Fibroblast of skin of left quadriceps (primary cell): ENCODE data around the gene DPF1.

Experiments used
- DNase-seq, 2 experiments: peaks; one replicate each; pipeline ENCODE4 v3.0.0-alpha.2; 2013; ENCODE audit warnings: low read depth in 2 of 2

The DPF1 gene

GRCh38 chr19:38164526-38164925 is 59.5 kb downstream of the DPF1 start:
- DNase-seq, result no peak

- DNase-seq, result no peak
These were observed 60.4 kb downstream of the DPF1 start for GRCh38 chr19:38163419-38164290.

DNA sequence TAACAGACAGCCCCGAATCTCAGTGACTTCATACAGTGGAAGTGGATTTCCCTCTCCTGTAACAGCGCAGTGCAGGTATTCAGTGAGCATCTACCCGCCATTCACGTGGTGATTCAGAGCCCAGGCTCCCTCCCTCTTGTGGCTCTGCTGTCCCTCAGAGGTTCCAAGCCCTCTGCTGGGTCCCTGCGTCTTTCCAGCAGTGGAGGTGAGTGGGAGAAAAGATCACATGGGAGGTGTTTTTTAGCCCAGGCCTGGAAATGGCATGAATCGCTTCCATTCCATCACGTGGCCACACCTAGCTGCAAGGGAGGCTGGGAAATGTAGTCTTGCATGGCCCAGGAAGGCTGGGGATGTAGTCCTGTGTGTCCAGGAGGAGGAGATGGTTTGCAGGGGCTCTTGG is 61.4 kb downstream of the DPF1 start:
- DNase-seq, result no peak

GRCh38 chr19:38162094-38162493 is 61.9 kb downstream of the DPF1 start:
- DNase-seq, result no peak
